Cardiac muscle cell (in vitro differentiated cells and primary cell): ENCODE results near the gene SUDS3. TPM values are rescaled to one million over a fixed set of nuclear protein-coding genes. Genes with fewer than 3 reads are reported as not detected.

Experiments used
- DNase-seq, 2 donors: peaks; one replicate each; pipeline versions ENCODE4 v3.0.0 to v3.0.0-alpha.2; 2010 to 2017; ENCODE audit warnings: low read depth in 1 of 2, low spot score in 1 of 2
- H3K27ac ChIP-seq: fragments of 200-600 bp; sonication (generic); 2 replicates; pipeline ENCODE4 v1.5.1; 2016
- H3K27me3 ChIP-seq: fragments of 200-600 bp; sonication (generic); 2 replicates; pipeline ENCODE4 v1.6.0; 2016; ENCODE audit warnings: control low read depth
- H3K36me3 ChIP-seq: fragments of 200-600 bp; sonication (generic); 2 replicates; pipeline ENCODE4 v1.5.1; 2016; ENCODE audit warnings: control low read depth
- H3K4me1 ChIP-seq: fragments of 200-600 bp; sonication (generic); 2 replicates; pipeline ENCODE4 v1.8.1; 2017; ENCODE audit warnings: low read depth, mild to moderate bottlenecking, mixed run types
- H3K4me3 ChIP-seq: fragments of 200-600 bp; sonication (generic); 2 replicates; pipeline ENCODE4 v1.5.1; 2016; ENCODE audit warnings: mild to moderate bottlenecking
- H3K9me3 ChIP-seq: fragments of 200-600 bp; sonication (generic); 2 replicates; pipeline ENCODE4 v1.5.1; 2017; ENCODE audit warnings: low read depth, mild to moderate bottlenecking, control low read depth
- CTCF ChIP-seq: IDR thresholded peaks from 2 replicates; pipeline ENCODE4 v1.5.1; 2012; ENCODE audit warnings: low read depth, mild to moderate bottlenecking, low read length
- polyA plus RNA-seq: library from polyadenylated mRNA; unstranded; fragments of >200 nt; fragmentation: Nextera tagmentation; extraction: Ambion mirVana; gene quantifications from 2 replicates; pipeline ENCODE4 v1.2.1, GENCODE V29; 2016
- total RNA-seq: library from RNA; depleted of rRNA; stranded (reverse); fragments of >200 nt; gene quantifications from 2 replicates; pipeline ENCODE4 v1.2.3, GENCODE V29; 2016

Gene SUDS3
- total and polyA plus RNA-seq, 2 experiments from 2014 or later, result 33.8 to 44.7 TPM

GRCh38 chr12:118459110-118459509, 82.8 kb downstream of the SUDS3 start:
- Histone ChIP-seq H3K4me1 (no peaks in the 10 kb centered on the region), H3K9me3 (no peaks in the 10 kb centered on the region), H3K4me3 (no peak overlapping the region), H3K27ac (no peak overlapping the region), H3K27me3 (no peaks in the 10 kb centered on the region), H3K36me3 (no peaks in the 10 kb centered on the region)
- no peak for DNase-seq
- no peak for TF ChIP-seq CTCF

DNA sequence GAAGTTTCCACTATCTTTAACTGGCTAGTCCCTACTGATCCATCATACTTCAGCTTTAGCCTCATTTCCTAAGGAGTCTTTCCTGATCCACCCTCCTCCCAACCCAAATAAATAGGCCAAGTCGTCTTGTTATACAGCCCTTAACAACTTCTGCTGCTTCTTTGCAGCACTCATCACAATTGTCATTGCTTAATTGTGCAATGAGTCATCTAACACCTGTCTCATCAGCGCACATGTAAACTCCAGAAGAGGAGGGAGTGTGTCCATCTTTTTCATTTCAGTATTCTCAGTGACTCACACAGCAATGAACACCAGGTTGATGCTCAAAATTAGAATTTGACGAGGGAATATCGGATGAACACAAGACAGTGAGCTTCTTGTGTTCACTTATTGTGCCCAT, 87.3 kb downstream of the SUDS3 start:
- Histone ChIP-seq H3K4me3 (no peak overlapping the region), H3K4me1 (no peaks in the 10 kb centered on the region), H3K9me3 (no peaks in the 10 kb centered on the region), H3K36me3 (no peaks in the 10 kb centered on the region), H3K27ac (no peak overlapping the region), H3K27me3 (no peaks in the 10 kb centered on the region)
- TF ChIP-seq CTCF, result no peak
- no peak for DNase-seq

DNA sequence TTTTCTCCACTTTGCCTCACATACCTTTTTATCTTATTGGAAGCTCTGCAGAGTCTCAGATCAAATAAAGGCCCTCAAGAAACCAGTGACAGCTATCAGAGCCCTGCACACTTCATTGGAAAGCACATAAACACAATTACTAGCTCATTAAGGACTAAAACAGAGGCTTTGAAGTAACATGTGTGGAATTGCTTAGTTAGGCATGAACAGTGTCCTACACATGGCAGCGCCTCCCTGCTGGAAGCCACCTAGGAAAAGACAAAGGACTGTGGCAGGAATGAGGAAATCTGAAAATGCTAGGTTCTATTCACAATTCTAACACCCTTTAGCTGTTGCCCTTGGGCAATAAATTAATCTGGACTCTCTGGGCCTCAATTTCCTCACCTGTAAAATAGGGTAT, 89.4 kb downstream of the SUDS3 start:
- Histone ChIP-seq H3K4me3 (no peak overlapping the region), H3K27me3 (no peaks in the 10 kb centered on the region), H3K27ac (no peak overlapping the region), H3K9me3 (no peaks in the 10 kb centered on the region), H3K36me3 (no peaks in the 10 kb centered on the region), H3K4me1 (no peaks in the 10 kb centered on the region)
- no peak for TF ChIP-seq CTCF
- no peak for DNase-seq

Other genes starting within 250 kb of the SUDS3 start
- 404 and 408 TPM in 2 replicates for gene PEBP1, start 240.4 kb upstream of the SUDS3 start, total RNA-seq
- gene PEBP1, start 240.4 kb upstream of the SUDS3 start, polyA plus RNA-seq, result 468 and 511 TPM in 2 replicates
- gene TAOK3, start 3.6 kb upstream of the SUDS3 start, total RNA-seq, result 8.3 and 13.9 TPM in 2 replicates
- 10.5 and 25.3 TPM in 2 replicates for gene TAOK3, start 3.6 kb upstream of the SUDS3 start, polyA plus RNA-seq